Measurements from ENCODE around the gene CMTM6.

GRCh38 chr3:32501783-32502117 lies 902 bp downstream of the CMTM6 start:
- TF ChIP-seq CTCF (conservative IDR thresholded peaks at IDR 0.05; ENCODE audit: low read length): no peak
- no peak for TF ChIP-seq EZH2phosphoT487 (IDR thresholded peaks at IDR 0.05; ENCODE audit: borderline replicate concordance)
